ENCODE results near the gene FMNL2. TPM values are rescaled to one million over a fixed set of nuclear protein-coding genes. Genes with fewer than 3 reads are reported as not detected.

The FMNL2 gene
- total RNA-seq, 1 experiment from 2014 or later, result 33.6 TPM

DNA sequence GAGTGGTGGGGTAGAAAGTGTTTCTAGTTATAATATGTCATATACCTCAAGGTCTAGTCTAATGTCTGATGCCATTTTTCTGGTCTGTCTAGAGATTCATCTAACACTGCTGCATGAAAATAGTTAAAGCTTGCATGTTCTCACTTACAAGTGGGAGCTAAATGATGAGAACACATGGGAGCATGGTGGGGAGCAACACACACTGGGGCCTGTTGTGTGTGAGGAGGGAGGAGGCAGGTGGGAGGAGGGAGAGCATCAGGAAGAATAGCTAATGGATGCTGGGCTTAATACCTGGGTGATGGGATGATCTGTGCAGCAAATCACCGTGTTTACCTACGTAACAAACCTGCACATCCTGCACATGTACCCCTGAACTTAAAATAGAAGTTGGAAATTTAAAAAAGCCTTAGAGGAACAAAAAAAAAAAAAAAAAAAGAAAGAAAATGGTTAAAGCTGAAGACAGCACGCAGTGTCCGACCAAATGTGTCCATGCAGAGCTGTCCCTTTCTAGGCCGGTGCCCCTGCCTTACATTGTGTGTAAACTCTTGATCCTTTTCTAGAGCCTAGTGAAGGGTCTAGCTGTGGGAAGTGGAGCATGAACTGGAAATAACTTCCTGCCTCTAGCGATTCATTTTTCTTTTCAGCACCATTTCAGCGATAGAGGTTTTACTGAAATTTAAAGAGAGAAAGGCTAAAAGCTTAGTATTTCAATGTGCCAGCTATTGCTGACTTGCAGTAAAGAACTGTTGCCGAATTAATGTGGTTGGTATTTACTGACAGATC lies 94.0 kb downstream of the FMNL2 start:
- Histone ChIP-seq H2AK5ac (ENCODE audit: insufficient read length, low read length) (no peak overlapping the region), H3K9ac (ENCODE audit: extremely low read depth, insufficient read length, low read length) (no peak overlapping the region), H3K56ac (ENCODE audit: insufficient read length, low read depth, low read length) (no peak overlapping the region), H3K4me1 (ENCODE audit: insufficient read depth, low read length) (peaks cover 9% of the 10 kb centered on the region), H4K20me1 (ENCODE audit: control insufficient read depth, insufficient read depth, insufficient read length) (no peaks in the 10 kb centered on the region), H3K4me2 (ENCODE audit: insufficient read depth, insufficient read length, low read length) (no peak overlapping the region), H2BK5ac (ENCODE audit: insufficient read length, low read length) (no peak overlapping the region), H4K5ac (ENCODE audit: insufficient read length, low read depth, low read length) (no peak overlapping the region), H3K9me3 (ENCODE audit: control insufficient read depth, low read depth, low read length) (no peaks in the 10 kb centered on the region), H3K23me2 (ENCODE audit: insufficient read length, low read depth, low read length, poor library complexity, severe bottlenecking) (no peaks in the 10 kb centered on the region), H3K23ac (ENCODE audit: insufficient read length, low read depth, low read length) (no peak overlapping the region), H3T11ph (ENCODE audit: low read length) (no peak overlapping the region), H3K27me3 (ENCODE audit: insufficient read depth, low read length) (no peaks in the 10 kb centered on the region), H3K27ac (ENCODE audit: insufficient read length, low read depth, low read length) (no peak overlapping the region), H3K79me2 (ENCODE audit: insufficient read depth, low read length) (peaks cover 1% of the 10 kb centered on the region; the same call in 1 of the 2 replicates), H3K14ac (ENCODE audit: insufficient read depth, low read length) (no peak overlapping the region), H2BK15ac (ENCODE audit: low read depth, low read length) (no peak overlapping the region), H3K4ac (ENCODE audit: low read depth, low read length) (no peak overlapping the region), H2BK20ac (ENCODE audit: low read depth, low read length, poor library complexity, severe bottlenecking) (no peak overlapping the region), H4K91ac (ENCODE audit: insufficient read length, low read depth, low read length) (no peak overlapping the region), H2BK120ac (ENCODE audit: low read depth, low read length, poor library complexity, severe bottlenecking) (no peak overlapping the region), H2AFZ (ENCODE audit: low read length) (no peak overlapping the region), H3K79me1 (ENCODE audit: insufficient read depth, low read depth, low read length, poor library complexity, severe bottlenecking) (peaks cover 7% of the 10 kb centered on the region), H3K18ac (ENCODE audit: insufficient read length, low read depth, low read length) (no peak overlapping the region), H2BK12ac (ENCODE audit: insufficient read length, low read depth, low read length) (no peak overlapping the region), H4K8ac (replicated peaks; ENCODE audit: insufficient read length, low read depth, low read length) (no peak overlapping the region)
- Mint-ChIP-seq H3K9me3 (no peaks in the 10 kb centered on the region), H3K27me3 (ENCODE audit: low read depth) (no peaks in the 10 kb centered on the region), H3K4me1 (peaks cover 62 to 63% of the 10 kb centered on the region in 2 experiments), H3K4me3 (no peak overlapping the region), H3K27ac (peak overlapping the region in 1 of 3 experiments; percentile 46; a peak in 1 of 7 replicates), H3K36me3 (ENCODE audit: insufficient read depth in 1 of 3, low read depth in 3 of 3) (no peaks in the 10 kb centered on the region)
- TF ChIP-seq, protein P1, sequence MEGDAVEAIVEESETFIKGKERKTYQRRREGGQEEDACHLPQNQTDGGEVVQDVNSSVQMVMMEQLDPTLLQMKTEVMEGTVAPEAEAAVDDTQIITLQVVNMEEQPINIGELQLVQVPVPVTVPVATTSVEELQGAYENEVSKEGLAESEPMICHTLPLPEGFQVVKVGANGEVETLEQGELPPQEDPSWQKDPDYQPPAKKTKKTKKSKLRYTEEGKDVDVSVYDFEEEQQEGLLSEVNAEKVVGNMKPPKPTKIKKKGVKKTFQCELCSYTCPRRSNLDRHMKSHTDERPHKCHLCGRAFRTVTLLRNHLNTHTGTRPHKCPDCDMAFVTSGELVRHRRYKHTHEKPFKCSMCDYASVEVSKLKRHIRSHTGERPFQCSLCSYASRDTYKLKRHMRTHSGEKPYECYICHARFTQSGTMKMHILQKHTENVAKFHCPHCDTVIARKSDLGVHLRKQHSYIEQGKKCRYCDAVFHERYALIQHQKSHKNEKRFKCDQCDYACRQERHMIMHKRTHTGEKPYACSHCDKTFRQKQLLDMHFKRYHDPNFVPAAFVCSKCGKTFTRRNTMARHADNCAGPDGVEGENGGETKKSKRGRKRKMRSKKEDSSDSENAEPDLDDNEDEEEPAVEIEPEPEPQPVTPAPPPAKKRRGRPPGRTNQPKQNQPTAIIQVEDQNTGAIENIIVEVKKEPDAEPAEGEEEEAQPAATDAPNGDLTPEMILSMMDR (conservative IDR thresholded peaks at IDR 0.05), result no peak
- no peak for DNase-seq
- no CpG with 5 or more reads among the region's 8 CpGs for WGBS (ENCODE audit: extremely low coverage, insufficient read length, low lambda C conversion rate)

Measured in H9 (cell line).